K562 (cell line): ENCODE data around the gene CDT1. TPM values are rescaled to one million over a fixed set of nuclear protein-coding genes. Genes with fewer than 3 reads are reported as not detected.

Experiments used
- BRD4 ChIP-seq: fragments of 200-600 bp; sonication (generic); IDR thresholded peaks from 2 replicates; pipeline ENCODE4 v1.6.1; 2017; ENCODE audit warnings: inconsistent platforms
- BRF2 ChIP-seq: IDR thresholded peaks from 3 replicates; pipeline ENCODE4 v1.6.1; 2011; ENCODE audit warnings: borderline replicate concordance, mild to moderate bottlenecking; ENCODE audit not compliant: insufficient read length, insufficient read depth
- C11orf30 ChIP-seq: fragments of 450-650 bp; IDR thresholded peaks from 2 replicates; pipeline ENCODE4 v1.6.1; 2016; ENCODE audit warnings: low read depth, mild to moderate bottlenecking
- CAMTA2 ChIP-seq: fragments of 250-450 bp; sonication (Bioruptor Pico); conservative IDR thresholded peaks from 2 replicates; pipeline ENCODE4 v1.5.1; 2022
- CBFB ChIP-seq: sonication (generic); formaldehyde crosslinking; IDR thresholded peaks from 2 replicates; pipeline ENCODE4 v1.4.0; 2020; ENCODE audit warnings: mild to moderate bottlenecking, missing genetic modification reagents
- CHD4 ChIP-seq: fragments of 200-600 bp; sonication (generic); IDR thresholded peaks from 3 replicates; pipeline ENCODE4 v1.6.1; 2012; ENCODE audit warnings: low read depth, mild to moderate bottlenecking, mixed read lengths, low read length, inconsistent platforms; ENCODE audit not compliant: insufficient read depth, insufficient replicate concordance, poor library complexity, severe bottlenecking
- CXXC5 ChIP-seq: fragments of 250-450 bp; sonication (Bioruptor Pico); IDR thresholded peaks from 2 replicates; pipeline ENCODE4 v1.8.0; 2022; ENCODE audit warnings: inconsistent platforms, mild to moderate bottlenecking, moderate library complexity
- FOXP1 ChIP-seq: sonication (generic); formaldehyde crosslinking; IDR thresholded peaks from 2 replicates; pipeline ENCODE4 v1.8.0; 2022; ENCODE audit warnings: mild to moderate bottlenecking, missing genetic modification reagents
- GTF2A2 ChIP-seq: IDR thresholded peaks from 2 replicates; pipeline ENCODE4 v1.6.1; 2016; ENCODE audit warnings: mild to moderate bottlenecking, missing genetic modification characterization, missing compliant biosample characterization
- MEF2D ChIP-seq: conservative IDR thresholded peaks from 2 replicates; pipeline ENCODE4 v1.6.1; 2016; ENCODE audit warnings: low read depth, missing genetic modification characterization, missing compliant biosample characterization
- NFIC ChIP-seq: fragments of 450-650 bp; IDR thresholded peaks from 2 replicates; pipeline ENCODE4 v1.6.1; 2017; ENCODE audit warnings: mild to moderate bottlenecking, inconsistent platforms
- POLR2H ChIP-seq: IDR thresholded peaks from 2 replicates; pipeline ENCODE4 v1.6.1; 2016; ENCODE audit warnings: missing genetic modification characterization, low read depth, mild to moderate bottlenecking, control low read depth, missing compliant biosample characterization, moderate library complexity
- RBM22 ChIP-seq: fragments of 200-400 bp; formaldehyde crosslinking; IDR thresholded peaks from 2 replicates; pipeline ENCODE4 v1.6.1; 2018; ENCODE audit warnings: low read length, low read depth; ENCODE audit not compliant: poor library complexity, severe bottlenecking
- TCFL5 ChIP-seq: fragments of 250-450 bp; sonication (Bioruptor Pico); conservative IDR thresholded peaks from 2 replicates; pipeline ENCODE4 v1.6.1; 2021; ENCODE audit warnings: mild to moderate bottlenecking, moderate library complexity, matching md5 sums
- ZFP36 ChIP-seq: fragments of 150-350 bp; IDR thresholded peaks from 2 replicates; pipeline ENCODE4 v1.6.1; 2018; ENCODE audit warnings: low read length, low read depth; ENCODE audit not compliant: partially characterized antibody
- polyA plus RNA-seq, 8 experiments: library from polyadenylated mRNA; depleted of rRNA in 4 of 8; stranded (reverse) in 5 of 8; unstranded in 3 of 8; fragments of >200 nt; fragmentation: Nextera tagmentation in 2 of 8; fragmentation: Illumina TruSeq in 1 of 8; extraction: Ambion mirVana in 2 of 8; extraction: Trizol in 1 of 8; gene quantifications; 2 replicates each; pipeline versions ENCODE4 v1.2.1 to v1.2.3, GENCODE V29; 2011 to 2014; ENCODE audit warnings: inconsistent platforms in 1 of 8, missing spikeins in 1 of 8
- total RNA-seq, 7 experiments: library from RNA; depleted of rRNA in 6 of 7; stranded (reverse); fragments of >200 nt in 6 of 7; fragmentation: Illumina TruSeq in 2 of 7; extraction: Trizol in 2 of 7; gene quantifications; 2 replicates each; pipeline versions ENCODE4 v1.2.1 to v1.2.3, GENCODE V29; 2011 to 2021; ENCODE audit warnings: low replicate concordance in 1 of 7
- TF ChIP-seq, protein P1 (sequence below): fragments of 250-450 bp; sonication (Bioruptor Pico); IDR thresholded peaks from 2 replicates; pipeline ENCODE4 v1.9.0; 2021; ENCODE audit warnings: mild to moderate bottlenecking, inconsistent platforms
- TF ChIP-seq, protein P2 (sequence below): fragments of 250-450 bp; sonication (Bioruptor Pico); IDR thresholded peaks from 2 replicates; pipeline ENCODE4 v1.5.0; 2021
- TF ChIP-seq, protein P3 (sequence below): sonication (generic); formaldehyde crosslinking; IDR thresholded peaks from 2 replicates; pipeline ENCODE4 v1.8.0; 2022; ENCODE audit warnings: missing genetic modification reagents, mild to moderate bottlenecking, moderate library complexity, borderline replicate concordance
- TF ChIP-seq, protein P4 (sequence below): fragments of 250-450 bp; sonication (Bioruptor Pico); IDR thresholded peaks from 2 replicates; pipeline ENCODE4 v1.8.0; 2021; ENCODE audit warnings: mild to moderate bottlenecking, moderate library complexity

CDT1 gene
- total and polyA plus RNA-seq, 9 of the 15 experiments (the other 6 are each of a cell fraction or from before 2014, with no cell fraction given), result 0.92 to 178 (median 14.2) TPM

DNA sequence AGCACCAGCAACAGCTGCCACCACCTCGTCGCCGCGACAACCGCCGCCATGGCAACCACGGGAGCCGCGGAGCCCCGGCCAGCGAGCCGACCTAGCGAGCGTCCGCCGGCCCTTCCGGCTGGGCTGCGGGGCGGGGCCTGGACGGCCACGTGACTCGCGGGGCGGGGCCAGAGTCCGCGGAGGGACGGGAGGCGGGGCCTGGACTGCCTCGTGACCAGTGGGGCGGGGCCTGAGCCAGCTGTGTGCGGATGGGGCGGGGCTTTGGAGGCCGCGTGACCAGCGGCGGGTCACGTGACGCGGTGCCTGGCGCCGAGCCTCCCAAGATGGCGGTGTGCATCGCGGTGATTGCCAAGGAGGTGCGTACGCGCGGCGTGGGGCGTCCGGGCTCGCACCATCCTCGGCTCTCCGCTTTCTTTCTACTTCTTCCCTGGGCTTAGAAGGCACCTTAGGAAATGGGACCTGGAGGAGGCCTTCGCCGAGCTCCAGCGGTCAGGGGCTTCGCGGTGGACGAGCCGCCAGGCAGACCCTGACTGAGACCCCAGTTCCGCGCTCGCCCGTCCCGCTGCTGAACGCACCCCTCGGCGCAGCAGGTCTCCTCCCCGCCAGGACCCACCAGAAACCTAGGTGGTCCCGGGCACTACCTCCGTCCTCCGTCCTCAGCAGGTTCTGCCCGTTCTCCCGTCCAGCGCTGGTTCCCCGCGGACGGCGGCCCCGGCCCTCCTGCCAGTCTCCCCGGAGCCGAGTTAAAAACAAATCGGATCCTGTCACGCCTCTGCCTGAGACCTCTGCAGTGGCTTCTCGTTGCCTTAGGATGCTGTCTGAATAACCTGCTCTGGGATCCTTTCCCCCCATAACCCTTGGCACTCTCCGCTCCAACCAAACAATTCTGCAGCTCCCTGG, 53.5 kb downstream of the CDT1 start, which contains the start of the genes GALNS and TRAPPC2L (continued):
- TF ChIP-seq, protein P1, sequence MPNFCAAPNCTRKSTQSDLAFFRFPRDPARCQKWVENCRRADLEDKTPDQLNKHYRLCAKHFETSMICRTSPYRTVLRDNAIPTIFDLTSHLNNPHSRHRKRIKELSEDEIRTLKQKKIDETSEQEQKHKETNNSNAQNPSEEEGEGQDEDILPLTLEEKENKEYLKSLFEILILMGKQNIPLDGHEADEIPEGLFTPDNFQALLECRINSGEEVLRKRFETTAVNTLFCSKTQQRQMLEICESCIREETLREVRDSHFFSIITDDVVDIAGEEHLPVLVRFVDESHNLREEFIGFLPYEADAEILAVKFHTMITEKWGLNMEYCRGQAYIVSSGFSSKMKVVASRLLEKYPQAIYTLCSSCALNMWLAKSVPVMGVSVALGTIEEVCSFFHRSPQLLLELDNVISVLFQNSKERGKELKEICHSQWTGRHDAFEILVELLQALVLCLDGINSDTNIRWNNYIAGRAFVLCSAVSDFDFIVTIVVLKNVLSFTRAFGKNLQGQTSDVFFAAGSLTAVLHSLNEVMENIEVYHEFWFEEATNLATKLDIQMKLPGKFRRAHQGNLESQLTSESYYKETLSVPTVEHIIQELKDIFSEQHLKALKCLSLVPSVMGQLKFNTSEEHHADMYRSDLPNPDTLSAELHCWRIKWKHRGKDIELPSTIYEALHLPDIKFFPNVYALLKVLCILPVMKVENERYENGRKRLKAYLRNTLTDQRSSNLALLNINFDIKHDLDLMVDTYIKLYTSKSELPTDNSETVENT (CRISPR knock-in tag), result no peak; the same call in 1 of the 2 replicates
- peak; percentile 100 for TF ChIP-seq RBM22
- TF ChIP-seq CAMTA2 (CRISPR knock-in tag), result no peak
- TF ChIP-seq, protein P2, sequence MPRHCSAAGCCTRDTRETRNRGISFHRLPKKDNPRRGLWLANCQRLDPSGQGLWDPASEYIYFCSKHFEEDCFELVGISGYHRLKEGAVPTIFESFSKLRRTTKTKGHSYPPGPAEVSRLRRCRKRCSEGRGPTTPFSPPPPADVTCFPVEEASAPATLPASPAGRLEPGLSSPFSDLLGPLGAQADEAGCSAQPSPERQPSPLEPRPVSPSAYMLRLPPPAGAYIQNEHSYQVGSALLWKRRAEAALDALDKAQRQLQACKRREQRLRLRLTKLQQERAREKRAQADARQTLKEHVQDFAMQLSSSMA (CRISPR knock-in tag), result no peak
- TF ChIP-seq ZFP36, result no peak
- TF ChIP-seq NFIC, result peak; percentile 79
- no peak for TF ChIP-seq FOXP1
- no peak for TF ChIP-seq GTF2A2 (tag)
- TF ChIP-seq CBFB, result no peak
- TF ChIP-seq CXXC5 (CRISPR knock-in tag), result peak; percentile 88
- TF ChIP-seq C11orf30, result peak; percentile 99
- TF ChIP-seq, protein P3, sequence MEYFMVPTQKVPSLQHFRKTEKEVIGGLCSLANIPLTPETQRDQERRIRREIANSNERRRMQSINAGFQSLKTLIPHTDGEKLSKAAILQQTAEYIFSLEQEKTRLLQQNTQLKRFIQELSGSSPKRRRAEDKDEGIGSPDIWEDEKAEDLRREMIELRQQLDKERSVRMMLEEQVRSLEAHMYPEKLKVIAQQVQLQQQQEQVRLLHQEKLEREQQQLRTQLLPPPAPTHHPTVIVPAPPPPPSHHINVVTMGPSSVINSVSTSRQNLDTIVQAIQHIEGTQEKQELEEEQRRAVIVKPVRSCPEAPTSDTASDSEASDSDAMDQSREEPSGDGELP (CRISPR knock-in tag), result peak; percentile 99
- TF ChIP-seq, protein P4, sequence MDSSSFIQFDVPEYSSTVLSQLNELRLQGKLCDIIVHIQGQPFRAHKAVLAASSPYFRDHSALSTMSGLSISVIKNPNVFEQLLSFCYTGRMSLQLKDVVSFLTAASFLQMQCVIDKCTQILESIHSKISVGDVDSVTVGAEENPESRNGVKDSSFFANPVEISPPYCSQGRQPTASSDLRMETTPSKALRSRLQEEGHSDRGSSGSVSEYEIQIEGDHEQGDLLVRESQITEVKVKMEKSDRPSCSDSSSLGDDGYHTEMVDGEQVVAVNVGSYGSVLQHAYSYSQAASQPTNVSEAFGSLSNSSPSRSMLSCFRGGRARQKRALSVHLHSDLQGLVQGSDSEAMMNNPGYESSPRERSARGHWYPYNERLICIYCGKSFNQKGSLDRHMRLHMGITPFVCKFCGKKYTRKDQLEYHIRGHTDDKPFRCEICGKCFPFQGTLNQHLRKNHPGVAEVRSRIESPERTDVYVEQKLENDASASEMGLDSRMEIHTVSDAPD (CRISPR knock-in tag), result no peak
- TF ChIP-seq BRF2, result no peak
- no peak for TF ChIP-seq MEF2D (tag)
- no peak; the same call in 1 of the 2 replicates for TF ChIP-seq BRD4
- TF ChIP-seq CHD4, result no peak
- no peak for TF ChIP-seq TCFL5 (CRISPR knock-in tag)
- TF ChIP-seq POLR2H (tag), result no peak
